Muscle of arm (tissue), 12 donors: ENCODE data around the gene PADI4. TPM values are rescaled to one million over a fixed set of nuclear protein-coding genes. Genes with fewer than 3 reads are reported as not detected.

Experiments used
- DNase-seq: peaks from one replicate; pipeline ENCODE4 v3.0.0-alpha.2; 2013
- polyA plus RNA-seq, 12 donors: library from polyadenylated mRNA; unstranded; fragments of 120-200 nt; gene quantifications; one replicate each; pipeline ENCODE4 v1.2.1, GENCODE V29; 2013; ENCODE audit not compliant: insufficient read length in 12 of 12

PADI4 gene
- polyA plus RNA-seq, 12 donors, result 0.16 to 5.1 (median 0.49) TPM; not detected in 2

DNA sequence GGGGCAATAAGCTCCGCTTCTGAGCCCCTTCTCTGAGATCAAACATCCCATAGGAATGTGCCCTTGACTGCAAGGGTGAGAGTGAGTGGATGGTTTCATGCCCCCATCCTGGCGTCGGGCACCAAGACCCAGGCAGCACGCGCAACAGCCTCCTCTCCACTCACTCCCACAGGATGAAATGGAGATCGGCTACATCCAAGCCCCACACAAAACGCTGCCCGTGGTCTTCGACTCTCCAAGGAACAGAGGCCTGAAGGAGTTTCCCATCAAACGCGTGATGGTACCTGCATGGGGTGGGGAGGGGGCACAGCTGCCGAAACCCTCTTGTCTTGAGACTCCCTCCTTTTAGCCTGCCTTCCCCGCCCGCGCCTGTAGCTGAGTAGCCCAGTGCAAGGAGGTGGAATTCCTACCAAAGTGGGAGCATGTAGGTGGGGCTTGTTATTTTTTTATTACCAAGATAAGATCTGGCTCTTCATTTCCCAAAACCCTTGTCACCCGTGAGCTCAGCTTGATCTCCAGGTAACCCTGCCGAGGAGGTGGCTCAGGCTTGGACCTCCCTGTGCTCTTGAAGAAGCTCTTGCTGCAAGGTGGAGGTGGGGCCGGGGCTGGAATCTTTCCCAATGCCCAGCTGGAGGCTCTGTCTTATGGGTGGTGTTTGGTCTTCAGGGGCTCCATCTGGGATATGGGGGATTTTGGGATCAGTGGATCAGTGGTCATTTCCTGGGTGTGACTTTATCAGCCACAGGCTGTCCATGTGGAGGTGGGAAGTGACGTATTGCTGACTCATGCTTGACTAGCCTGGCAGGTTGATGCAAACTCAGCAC, 40.0 kb downstream of the PADI4 start:
- DNase-seq, result no peak

DNA sequence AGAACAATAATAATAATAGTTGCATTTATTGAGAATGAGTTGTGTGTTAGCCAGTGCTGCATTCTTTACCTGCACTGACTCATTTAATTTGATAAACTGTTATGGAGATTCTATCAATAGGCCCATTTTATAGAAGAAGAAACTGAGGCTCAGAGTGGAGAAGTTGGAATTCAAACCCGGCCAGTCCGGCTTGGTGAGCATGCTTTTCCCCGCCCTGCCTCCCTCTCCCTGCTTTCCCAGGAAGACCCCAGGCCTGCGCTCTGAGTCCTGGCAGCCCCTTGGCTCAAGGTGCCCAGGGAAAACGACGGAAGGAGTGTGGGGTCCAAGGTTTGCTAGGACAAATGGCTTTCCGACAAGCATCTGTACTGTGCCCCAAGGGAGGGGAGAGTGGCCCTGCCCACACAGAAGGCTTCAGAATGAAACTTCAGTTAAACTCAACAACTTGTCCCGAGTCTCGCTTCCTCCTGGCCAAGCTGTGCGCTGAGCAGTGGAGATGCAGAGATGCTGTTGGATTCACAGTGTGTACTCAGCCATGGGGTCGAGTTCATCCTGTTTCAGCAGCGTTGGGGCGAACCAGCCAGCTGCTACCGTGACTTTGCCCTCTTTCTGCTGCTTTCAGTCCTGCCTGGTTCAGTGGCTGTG, 40.7 kb downstream of the PADI4 start:
- no peak for DNase-seq

DNA sequence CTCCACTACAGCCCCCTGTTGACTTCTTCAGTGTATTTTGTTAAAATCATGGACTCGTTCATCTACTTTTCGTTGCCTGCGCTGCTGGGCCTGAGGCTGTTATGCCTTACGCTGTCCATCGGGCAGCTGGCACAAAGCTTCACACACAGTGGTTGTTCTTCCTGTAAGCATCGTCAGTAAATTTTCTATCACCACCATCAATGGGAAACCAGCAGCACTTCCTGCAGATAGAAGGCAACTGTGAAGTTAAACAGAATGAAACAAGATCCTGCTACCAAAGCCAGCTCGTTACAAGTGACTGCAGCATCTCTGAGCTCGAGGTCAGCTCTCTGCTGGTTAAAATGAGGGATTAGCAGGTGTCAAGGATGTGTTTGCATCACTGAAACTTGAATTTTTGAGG, 42.1 kb downstream of the PADI4 start:
- no peak for DNase-seq

GRCh38 chr1:17350928-17351446, 43.0 kb downstream of the PADI4 start:
- no peak for DNase-seq

DNA sequence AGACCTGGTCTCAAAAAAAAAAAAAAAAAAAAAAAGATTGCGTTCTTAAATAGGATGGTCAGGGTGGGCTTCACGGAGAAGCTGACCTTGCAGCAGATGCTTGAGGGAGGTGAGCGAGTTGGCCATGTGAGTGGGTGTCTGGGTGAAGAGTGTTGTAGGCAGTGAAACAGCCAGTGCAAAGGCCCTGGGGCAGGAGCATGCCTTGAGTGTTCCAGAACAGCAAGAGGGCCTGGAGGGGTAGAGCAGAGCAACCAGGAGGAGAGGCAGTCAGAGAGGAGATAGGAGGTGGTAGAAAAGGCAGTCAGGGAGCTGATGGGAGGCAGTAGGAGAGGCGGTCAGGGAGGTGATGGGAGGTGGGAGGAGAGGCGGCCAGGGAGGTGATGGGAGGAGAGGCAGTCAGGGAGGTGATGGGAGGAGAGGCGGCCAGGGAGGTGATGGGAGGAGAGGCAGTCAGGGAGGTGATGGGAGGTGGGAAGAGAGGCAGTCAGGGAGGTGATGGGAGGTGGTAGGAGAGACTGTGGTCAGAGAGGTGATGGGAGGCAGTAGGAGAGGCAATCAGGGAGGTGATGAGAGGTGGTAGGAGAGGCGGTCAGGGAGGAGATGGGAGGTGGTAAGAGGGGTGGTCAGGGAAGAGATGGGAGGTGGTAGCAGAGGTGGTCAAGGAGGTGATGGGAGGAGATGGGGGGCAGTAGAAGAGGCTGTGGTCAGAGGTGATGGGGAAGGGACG, 43.8 kb downstream of the PADI4 start:
- no peak for DNase-seq

GRCh38 chr1:17352419-17352909, 44.5 kb downstream of the PADI4 start:
- no peak for DNase-seq

DNA sequence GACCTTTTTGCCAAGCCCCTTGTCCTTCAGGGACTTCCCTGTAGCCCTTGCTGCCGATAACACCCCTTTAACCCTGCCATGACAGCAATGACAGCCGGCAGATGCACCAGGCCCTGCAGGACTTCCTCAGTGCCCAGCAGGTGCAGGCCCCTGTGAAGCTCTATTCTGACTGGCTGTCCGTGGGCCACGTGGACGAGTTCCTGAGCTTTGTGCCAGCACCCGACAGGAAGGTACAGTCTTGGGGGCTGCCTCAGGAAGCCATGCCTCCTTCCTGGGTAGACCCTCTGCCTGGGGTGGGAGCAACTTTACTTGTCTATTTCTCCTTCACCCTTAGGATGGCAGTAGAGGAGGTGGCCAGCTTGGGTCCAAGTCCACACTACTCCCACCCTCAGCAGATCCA, 47.9 kb downstream of the PADI4 start:
- DNase-seq, result no peak

DNA sequence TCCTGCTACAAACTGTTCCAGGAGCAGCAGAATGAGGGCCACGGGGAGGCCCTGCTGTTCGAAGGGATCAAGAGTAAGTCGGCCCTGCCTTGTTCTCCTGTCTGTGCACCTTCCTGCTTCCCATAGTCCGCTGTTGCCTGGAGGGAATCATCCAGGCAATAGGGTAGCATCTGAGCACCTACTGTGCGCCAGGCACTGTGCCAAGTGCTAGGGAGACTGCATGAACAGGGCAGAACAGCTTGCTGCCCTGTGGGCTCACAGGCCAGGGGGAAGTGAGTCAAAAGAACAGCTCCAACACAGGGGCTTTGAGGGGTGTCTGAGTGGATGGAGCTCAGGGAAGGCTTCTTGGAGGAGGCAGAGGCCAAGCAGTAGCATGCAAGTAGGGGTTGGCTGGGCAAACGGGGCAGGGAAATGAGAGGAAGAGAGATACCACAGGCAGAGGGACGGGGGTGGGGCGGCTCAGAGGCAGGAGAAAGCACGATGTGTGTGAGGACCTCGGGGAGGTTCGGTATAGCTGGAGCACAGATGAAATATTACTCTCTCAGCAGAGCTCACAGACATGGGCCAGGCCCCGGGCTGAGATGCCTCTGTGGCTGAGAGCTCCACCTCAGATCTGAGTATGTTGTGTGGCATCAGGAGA, 48.5 kb downstream of the PADI4 start:
- DNase-seq, result no peak

GRCh38 chr1:17358557-17358956, 50.6 kb downstream of the PADI4 start:
- no peak for DNase-seq

DNA sequence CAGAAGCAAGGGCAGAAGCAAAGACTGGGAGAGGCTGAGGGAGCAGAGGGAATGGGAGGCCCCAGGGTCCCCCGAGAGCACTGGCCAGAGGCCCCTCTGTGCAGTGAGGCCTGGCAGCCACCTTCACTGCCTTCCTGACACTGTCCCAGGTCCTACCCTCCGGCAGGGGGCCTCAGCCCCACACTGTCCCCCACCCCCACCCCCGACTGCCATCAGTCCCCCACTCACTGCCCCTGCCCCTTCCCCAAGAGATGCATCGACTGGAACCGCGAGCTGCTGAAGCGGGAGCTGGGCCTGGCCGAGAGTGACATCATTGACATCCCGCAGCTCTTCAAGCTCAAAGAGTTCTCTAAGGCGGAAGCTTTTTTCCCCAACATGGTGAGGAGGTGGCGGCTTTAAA, 51.0 kb downstream of the PADI4 start:
- DNase-seq, result no peak

DNA sequence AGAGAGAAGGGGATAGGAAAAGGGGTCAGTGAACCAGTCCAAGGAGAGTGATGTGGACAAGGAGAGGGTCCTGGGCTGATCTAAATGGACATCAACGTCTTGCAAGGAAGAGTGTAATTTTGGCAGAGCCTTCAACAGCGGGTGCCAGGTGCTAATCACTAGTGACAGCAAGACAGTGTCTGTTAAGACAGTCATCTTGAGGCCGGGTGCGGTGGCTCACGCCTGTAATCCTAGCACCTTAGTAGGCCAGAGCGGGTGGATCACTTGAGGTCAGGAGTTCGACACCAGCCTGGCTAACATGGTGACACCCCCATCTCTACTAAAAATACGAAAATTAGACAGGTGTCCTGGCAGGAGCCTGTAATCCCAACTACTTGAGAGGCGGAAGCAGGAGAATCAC, 51.8 kb downstream of the PADI4 start:
- no peak for DNase-seq

DNA sequence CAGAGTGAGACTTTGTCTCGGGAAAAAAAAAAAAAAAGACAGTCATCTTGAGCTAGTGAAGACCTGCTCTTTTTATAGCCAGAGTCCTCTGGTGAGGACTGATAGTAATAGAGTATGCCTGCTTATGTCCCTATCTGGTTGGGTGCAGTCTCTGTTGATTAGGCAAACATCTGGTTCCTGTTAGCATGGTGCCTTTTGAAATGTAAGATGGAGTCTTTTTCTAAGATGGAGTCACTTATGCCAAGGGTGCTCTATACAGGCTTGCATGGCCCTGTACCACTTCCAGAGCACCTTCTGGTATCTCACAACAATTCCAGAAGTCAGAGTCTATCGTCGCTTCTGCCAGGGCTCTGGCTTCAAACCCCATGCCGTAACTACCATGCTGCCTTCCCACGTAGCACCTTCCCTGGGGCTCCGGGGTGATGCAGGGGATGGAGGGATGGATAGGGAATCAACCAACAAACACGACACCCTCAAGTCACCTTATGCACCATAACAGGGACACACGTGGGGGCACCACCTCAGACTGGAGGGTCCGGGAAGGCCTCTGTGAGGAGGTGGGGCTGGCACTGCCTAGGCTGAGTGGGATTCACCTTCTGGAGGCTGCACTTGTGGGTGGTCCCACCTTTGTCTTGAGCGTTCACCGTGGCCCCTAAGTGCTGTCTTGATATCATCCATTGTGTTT, 52.4 kb downstream of the PADI4 start:
- no peak for DNase-seq

- no peak for DNase-seq
These were observed 53.7 kb downstream of the PADI4 start for GRCh38 chr1:17361687-17362086.

DNA sequence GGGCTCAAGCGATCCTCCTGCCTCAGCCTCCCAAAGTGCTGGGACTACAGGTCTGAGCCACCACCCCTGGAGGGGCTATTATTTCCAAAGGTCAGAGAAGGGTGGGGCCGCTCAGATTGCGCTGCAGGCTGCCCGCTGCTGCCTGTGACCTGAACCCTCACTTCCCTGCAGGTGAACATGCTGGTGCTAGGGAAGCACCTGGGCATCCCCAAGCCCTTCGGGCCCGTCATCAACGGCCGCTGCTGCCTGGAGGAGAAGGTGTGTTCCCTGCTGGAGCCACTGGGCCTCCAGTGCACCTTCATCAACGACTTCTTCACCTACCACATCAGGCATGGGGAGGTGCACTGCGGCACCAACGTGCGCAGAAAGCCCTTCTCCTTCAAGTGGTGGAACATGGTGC, 55.4 kb downstream of the PADI4 start:
- no peak for DNase-seq

DNA sequence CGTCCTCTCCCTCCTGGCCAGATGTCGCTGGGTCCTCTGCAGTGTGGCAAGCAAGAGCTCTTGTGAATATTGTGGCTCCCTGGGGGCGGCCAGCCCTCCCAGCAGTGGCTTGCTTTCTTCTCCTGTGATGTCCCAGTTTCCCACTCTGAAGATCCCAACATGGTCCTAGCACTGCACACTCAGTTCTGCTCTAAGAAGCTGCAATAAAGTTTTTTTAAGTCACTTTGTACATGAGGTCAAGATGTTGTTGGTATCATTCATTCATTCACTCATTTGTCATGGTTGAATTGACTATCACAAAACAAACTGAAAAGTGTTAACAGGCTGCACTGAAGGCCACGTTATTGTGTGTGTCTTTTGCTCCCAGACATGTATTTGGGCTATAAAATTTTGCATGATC, 55.8 kb downstream of the PADI4 start:
- no peak for DNase-seq

DNA sequence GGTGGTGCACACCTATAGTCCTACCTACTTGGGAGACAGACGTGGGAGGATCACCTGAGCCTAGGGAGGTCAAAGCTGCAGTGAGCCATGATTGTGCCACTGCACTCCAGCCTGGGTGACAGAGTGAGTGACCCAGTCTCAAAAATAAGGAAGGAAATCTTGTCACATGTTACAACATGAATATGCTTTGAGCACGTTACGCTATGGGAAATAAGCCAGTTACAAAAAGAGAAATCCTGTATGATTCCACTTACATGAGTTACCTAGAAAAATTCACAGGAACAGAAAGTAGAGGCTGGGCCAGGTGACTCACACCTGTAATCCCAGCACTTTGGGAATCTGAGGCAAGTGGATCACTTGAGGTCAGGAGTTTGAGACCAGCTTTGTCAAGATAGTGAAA, 57.3 kb downstream of the PADI4 start:
- DNase-seq, result no peak

DNA sequence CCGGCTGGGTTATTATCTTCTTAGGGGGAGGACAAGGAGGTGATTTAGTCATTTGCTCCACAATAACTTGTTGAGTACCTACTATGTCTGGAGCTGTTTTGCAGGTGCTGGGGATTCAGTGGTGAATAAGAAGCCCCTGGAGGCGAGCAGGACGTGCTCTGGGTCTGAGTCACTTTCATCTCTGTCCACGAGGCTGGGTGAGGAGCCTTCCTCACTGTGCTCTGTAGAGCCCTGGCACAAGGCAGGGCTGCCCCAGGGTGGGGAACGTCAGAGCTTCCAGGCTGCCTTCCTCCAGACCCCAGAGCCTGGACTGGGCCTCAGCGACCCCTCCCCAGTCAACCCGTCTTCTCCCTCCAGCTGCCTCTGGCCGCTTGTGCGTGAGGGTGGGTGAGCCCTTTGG, 61.5 kb downstream of the PADI4 start:
- DNase-seq, result no peak

GRCh38 chr1:17370618-17371017, 62.6 kb downstream of the PADI4 start:
- DNase-seq, result no peak

GRCh38 chr1:17371896-17372295, 63.9 kb downstream of the PADI4 start, which contains the start of gene PADI6:
Gene PADI6 (plus strand): TSS chr1:17372196. CDS start chr1:17372246, 50 bp downstream.
- no peak for DNase-seq

DNA sequence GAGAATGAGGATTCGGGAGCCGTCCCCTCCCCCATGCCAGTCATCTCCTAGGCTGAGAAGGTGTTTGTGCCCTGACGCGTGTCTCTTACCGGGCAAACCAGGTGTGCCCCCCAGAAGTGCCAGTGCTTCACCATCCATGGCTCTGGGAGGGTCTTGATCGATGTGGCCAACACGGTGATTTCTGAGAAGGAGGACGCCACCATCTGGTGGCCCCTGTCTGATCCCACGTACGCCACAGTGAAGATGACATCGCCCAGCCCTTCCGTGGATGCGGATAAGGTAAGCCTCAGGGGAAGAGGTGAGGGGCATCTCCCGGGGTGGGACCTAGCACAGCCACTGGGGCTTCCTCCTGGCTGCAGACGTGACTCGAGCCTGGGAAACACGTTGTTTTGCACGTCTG, 65.0 kb downstream of the PADI4 start:
- DNase-seq, result no peak

- DNase-seq, result no peak
These were observed 67.7 kb downstream of the PADI4 start for GRCh38 chr1:17375651-17376050.
